CD4-positive, CD25-positive, alpha-beta regulatory T cell (primary cell): ENCODE data around the gene DBF4B. TPM values are rescaled to one million over a fixed set of nuclear protein-coding genes. Genes with fewer than 3 reads are reported as not detected.

ENCODE experiments used
- ATAC-seq, 2 donors: fragments of 150-1000 bp; cut with Tn5 transposase; one replicate each; pipeline ENCODE4 v1.10.0; 2021; ENCODE audit warnings: low read depth in 2 of 2, moderate number of reproducible peaks in 2 of 2, moderate library complexity in 1 of 2
- DNase-seq, 3 donors: peaks; one replicate each; pipeline versions ENCODE4 v3.0.0 to v3.0.0-alpha.2; 2012 to 2022; ENCODE audit warnings: mixed read lengths in 1 of 3
- H3K27ac ChIP-seq: one replicate; pipeline ENCODE4 v1.7.0; 2013; ENCODE audit warnings: mild to moderate bottlenecking, low read length; ENCODE audit not compliant: insufficient read depth, poor library complexity, severe bottlenecking
- H3K27me3 ChIP-seq: one replicate; pipeline ENCODE4 v1.7.0; 2013; ENCODE audit warnings: low read length; ENCODE audit not compliant: control insufficient read depth, insufficient read depth
- H3K36me3 ChIP-seq: one replicate; pipeline ENCODE4 v1.7.0; 2013; ENCODE audit warnings: mild to moderate bottlenecking, low read length, moderate library complexity; ENCODE audit not compliant: control insufficient read depth, insufficient read depth
- H3K4me1 ChIP-seq: 2 replicates; pipeline ENCODE4 v1.7.0; 2013; ENCODE audit warnings: mild to moderate bottlenecking, low read length; ENCODE audit not compliant: insufficient read depth, control insufficient read depth, poor library complexity, severe bottlenecking
- H3K4me3 ChIP-seq: one replicate; pipeline ENCODE4 v1.7.0; 2013; ENCODE audit warnings: low read depth, mild to moderate bottlenecking, low read length, moderate library complexity
- H3K9me3 ChIP-seq, 2 experiments: 1 replicate in 1 of 2; 2 replicates in 1 of 2; pipeline ENCODE4 v1.7.0; 2013; ENCODE audit warnings: low read length in 2 of 2, mild to moderate bottlenecking in 1 of 2, moderate library complexity in 1 of 2; ENCODE audit not compliant: control insufficient read depth in 2 of 2
- H3K27ac Mint-ChIP-seq, 3 donors: one replicate each; pipeline ENCODE4 v1.8.0; 2020 to 2022; ENCODE audit warnings: mild to moderate bottlenecking in 3 of 3, mixed read lengths in 3 of 3, moderate library complexity in 2 of 3
- H3K27me3 Mint-ChIP-seq: one replicate; pipeline ENCODE4 v1.8.0; 2022; ENCODE audit warnings: mild to moderate bottlenecking, mixed read lengths
- H3K36me3 Mint-ChIP-seq: one replicate; pipeline ENCODE4 v1.8.0; 2020; ENCODE audit warnings: mixed read lengths
- H3K4me1 Mint-ChIP-seq, 4 donors: one replicate each; pipeline ENCODE4 v1.8.0; 2020 to 2022; ENCODE audit warnings: mixed read lengths in 4 of 4, mild to moderate bottlenecking in 1 of 4
- H3K4me3 Mint-ChIP-seq, 4 donors: one replicate each; pipeline ENCODE4 v1.8.0; 2020 to 2022; ENCODE audit warnings: mild to moderate bottlenecking in 4 of 4, mixed read lengths in 4 of 4, moderate library complexity in 3 of 4
- H3K9me3 Mint-ChIP-seq, 7 donors: one replicate each; pipeline ENCODE4 v1.8.0; 2020 to 2022; ENCODE audit warnings: mixed read lengths in 7 of 7, mild to moderate bottlenecking in 3 of 7, moderate library complexity in 2 of 7
- polyA plus RNA-seq, 4 donors: library from polyadenylated mRNA; unstranded; fragments of 300-500 nt; fragmentation: Illumina TruSeq; gene quantifications; one replicate each; pipeline ENCODE4 v1.2.3, GENCODE V29; 2021
- total RNA-seq: library from RNA; stranded (reverse); gene quantifications from one replicate; pipeline ENCODE4 v1.2.3, GENCODE V29; 2022

Gene DBF4B
- 5.0 TPM for total RNA-seq
- 1 to 10 TPM in 2 of 4 donors, under 1 TPM in 2; 0.25 to 2.2 (median 0.85) TPM for polyA plus RNA-seq

GRCh38 chr17:44708401-44709263 lies at the start of gene DBF4B:
Gene DBF4B, plus strand, starts transcription at chr17:44708665. Its CDS starts 156 bp downstream, at chr17:44708821.
- H3K27ac ChIP-seq: peak within 1 kb of the TSS; percentile 58
- no peaks in the 10 kb centered on the region for H3K9me3 Mint-ChIP-seq
- H3K4me3 Mint-ChIP-seq: no peak within 1 kb of the TSS
- no peaks in the 10 kb centered on the region for H3K36me3 ChIP-seq
- H3K4me3 ChIP-seq: peak within 1 kb of the TSS; percentile 92
- no peaks in the 10 kb centered on the region for H3K27me3 ChIP-seq
- peaks cover 16% of the 10 kb centered on the region for H3K4me1 ChIP-seq
- peaks cover 4% of the 10 kb centered on the region for H3K27me3 Mint-ChIP-seq
- H3K4me1 Mint-ChIP-seq: peaks cover 0 to 2% (median 0%) of the 10 kb centered on the region in 4 donors
- H3K9me3 ChIP-seq: no peaks in the 10 kb centered on the region
- no peak within 1 kb of the TSS for H3K27ac Mint-ChIP-seq
- DNase-seq: peak; percentile 77 to 95 (median 90)
- ATAC-seq: peak; percentile 94
- no peaks in the 10 kb centered on the region for H3K36me3 Mint-ChIP-seq

- no peak for DNase-seq
- H3K36me3 Mint-ChIP-seq: no peaks in the 10 kb centered on the region
- no peaks in the 10 kb centered on the region for H3K9me3 ChIP-seq
- H3K9me3 Mint-ChIP-seq: no peaks in the 10 kb centered on the region
- H3K27me3 ChIP-seq: peaks cover 6% of the 10 kb centered on the region
- no peak overlapping the region for H3K27ac Mint-ChIP-seq
- no peak for ATAC-seq
- peaks cover 40% of the 10 kb centered on the region for H3K27me3 Mint-ChIP-seq
- H3K4me1 Mint-ChIP-seq: peaks cover 0 to 4% (median 3%) of the 10 kb centered on the region in 4 donors
- H3K4me3 Mint-ChIP-seq: no peak overlapping the region
- H3K4me3 ChIP-seq: no peak overlapping the region
- no peaks in the 10 kb centered on the region for H3K4me1 ChIP-seq
- H3K27ac ChIP-seq: no peak overlapping the region
- no peaks in the 10 kb centered on the region for H3K36me3 ChIP-seq
Measured at GRCh38 chr17:44661835-44662234, 46.6 kb upstream of the DBF4B start.

GRCh38 chr17:44663095-44663494 lies 45.4 kb upstream of the DBF4B start:
- H3K4me1 ChIP-seq: no peaks in the 10 kb centered on the region
- no peak overlapping the region for H3K27ac ChIP-seq
- DNase-seq: no peak
- Mint-ChIP-seq H3K4me1 (no peaks in the 10 kb centered on the region), H3K36me3 (no peaks in the 10 kb centered on the region), H3K4me3 (no peak overlapping the region), H3K27ac (no peak overlapping the region), H3K27me3 (peaks cover 37% of the 10 kb centered on the region), H3K9me3 (no peaks in the 10 kb centered on the region)
- H3K36me3 ChIP-seq: no peaks in the 10 kb centered on the region
- no peak overlapping the region for H3K4me3 ChIP-seq
- ATAC-seq: no peak
- peaks cover 9% of the 10 kb centered on the region for H3K27me3 ChIP-seq
- no peaks in the 10 kb centered on the region for H3K9me3 ChIP-seq

- Mint-ChIP-seq H3K4me3 (no peak overlapping the region), H3K27me3 (peaks cover 30% of the 10 kb centered on the region), H3K36me3 (no peaks in the 10 kb centered on the region), H3K27ac (no peak overlapping the region), H3K4me1 (no peaks in the 10 kb centered on the region), H3K9me3 (no peaks in the 10 kb centered on the region)
- Histone ChIP-seq H3K27ac (no peak overlapping the region), H3K9me3 (no peaks in the 10 kb centered on the region), H3K27me3 (peaks cover 9% of the 10 kb centered on the region), H3K36me3 (no peaks in the 10 kb centered on the region), H3K4me1 (no peaks in the 10 kb centered on the region), H3K4me3 (no peak overlapping the region)
- ATAC-seq (no peak), DNase-seq (no peak)
Measured at GRCh38 chr17:44664867-44665266, 43.6 kb upstream of the DBF4B start.

- H3K4me1 Mint-ChIP-seq: no peaks in the 10 kb centered on the region
- DNase-seq (no peak), ATAC-seq (no peak)
- Histone ChIP-seq H3K36me3 (no peaks in the 10 kb centered on the region), H3K4me1 (no peaks in the 10 kb centered on the region), H3K27ac (no peak overlapping the region), H3K4me3 (no peak overlapping the region), H3K27me3 (peaks cover 9% of the 10 kb centered on the region), H3K9me3 (no peaks in the 10 kb centered on the region)
- peaks cover 25% of the 10 kb centered on the region for H3K27me3 Mint-ChIP-seq
- H3K9me3 Mint-ChIP-seq: no peaks in the 10 kb centered on the region
- H3K36me3 Mint-ChIP-seq: no peaks in the 10 kb centered on the region
- H3K27ac Mint-ChIP-seq: no peak overlapping the region
- no peak overlapping the region for H3K4me3 Mint-ChIP-seq
Measured at GRCh38 chr17:44666006-44666405, 42.5 kb upstream of the DBF4B start.

GRCh38 chr17:44672479-44673093 lies 35.9 kb upstream of the DBF4B start:
- Mint-ChIP-seq H3K4me3 (no peak overlapping the region), H3K36me3 (peaks cover 6% of the 10 kb centered on the region), H3K27ac (no peak overlapping the region), H3K4me1 (no peaks in the 10 kb centered on the region), H3K27me3 (peaks cover 3% of the 10 kb centered on the region), H3K9me3 (no peaks in the 10 kb centered on the region)
- H3K27ac ChIP-seq: no peak overlapping the region
- DNase-seq (peak in 1 of 3 donors; percentile 20), ATAC-seq (no peak)
- no peaks in the 10 kb centered on the region for H3K9me3 ChIP-seq
- H3K4me3 ChIP-seq: no peak overlapping the region
- peaks cover 4% of the 10 kb centered on the region for H3K36me3 ChIP-seq
- H3K27me3 ChIP-seq: no peaks in the 10 kb centered on the region
- H3K4me1 ChIP-seq: no peaks in the 10 kb centered on the region

- Mint-ChIP-seq H3K4me3 (no peak overlapping the region), H3K36me3 (peaks cover 18% of the 10 kb centered on the region), H3K27ac (no peak overlapping the region), H3K27me3 (no peaks in the 10 kb centered on the region), H3K4me1 (no peaks in the 10 kb centered on the region), H3K9me3 (no peaks in the 10 kb centered on the region)
- Histone ChIP-seq H3K27me3 (no peaks in the 10 kb centered on the region), H3K9me3 (no peaks in the 10 kb centered on the region), H3K36me3 (peaks cover 11% of the 10 kb centered on the region), H3K4me3 (no peak overlapping the region), H3K27ac (no peak overlapping the region), H3K4me1 (no peaks in the 10 kb centered on the region)
- DNase-seq: no peak
- no peak for ATAC-seq
Measured at GRCh38 chr17:44673893-44674292, 34.6 kb upstream of the DBF4B start.
